ENCODE results near the gene SFXN3. TPM values are rescaled to one million over a fixed set of nuclear protein-coding genes. Genes with fewer than 3 reads are reported as not detected.

SFXN3 gene
- total and polyA plus RNA-seq, 2 of the 13 experiments (the other 11 are each of a cell fraction or from before 2014, with no cell fraction given), result 16.8 to 71.5 TPM

DNA sequence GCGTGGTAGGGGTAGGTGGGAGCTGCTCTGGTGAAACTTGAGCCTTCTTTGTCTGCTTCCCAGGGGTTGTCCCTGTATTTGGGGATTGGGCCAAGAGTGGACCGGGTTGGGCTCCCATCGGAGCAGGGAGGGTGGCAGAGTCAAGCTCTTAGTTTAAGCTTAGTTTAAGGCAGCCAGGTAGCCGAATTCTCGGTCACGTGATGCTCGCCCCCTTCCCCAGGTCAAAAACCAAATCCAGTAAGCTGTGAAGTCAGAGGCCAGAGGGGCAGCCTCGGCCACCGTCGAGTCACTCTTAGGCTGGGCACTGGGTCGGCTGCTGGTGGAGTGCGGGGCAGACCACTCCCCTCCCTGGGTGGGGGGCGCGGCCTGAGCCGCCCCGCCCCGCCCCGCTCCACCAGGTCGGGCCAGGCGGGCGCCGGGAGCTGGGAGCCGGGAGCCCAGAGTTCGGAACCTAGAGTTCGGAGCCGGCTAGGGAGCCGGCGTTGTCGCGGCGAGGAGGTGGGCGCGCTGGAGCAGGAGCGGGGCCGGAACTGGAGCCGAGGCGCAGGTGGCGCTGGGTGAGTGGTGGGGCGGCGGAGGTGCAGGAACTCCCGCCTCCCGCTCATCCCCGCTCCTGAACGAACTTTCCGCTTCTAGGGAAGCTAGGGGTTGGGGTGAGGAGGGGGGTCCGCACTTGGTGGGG is 34.2 kb upstream of the SFXN3 start (continued):
- TF ChIP-seq, protein P1, sequence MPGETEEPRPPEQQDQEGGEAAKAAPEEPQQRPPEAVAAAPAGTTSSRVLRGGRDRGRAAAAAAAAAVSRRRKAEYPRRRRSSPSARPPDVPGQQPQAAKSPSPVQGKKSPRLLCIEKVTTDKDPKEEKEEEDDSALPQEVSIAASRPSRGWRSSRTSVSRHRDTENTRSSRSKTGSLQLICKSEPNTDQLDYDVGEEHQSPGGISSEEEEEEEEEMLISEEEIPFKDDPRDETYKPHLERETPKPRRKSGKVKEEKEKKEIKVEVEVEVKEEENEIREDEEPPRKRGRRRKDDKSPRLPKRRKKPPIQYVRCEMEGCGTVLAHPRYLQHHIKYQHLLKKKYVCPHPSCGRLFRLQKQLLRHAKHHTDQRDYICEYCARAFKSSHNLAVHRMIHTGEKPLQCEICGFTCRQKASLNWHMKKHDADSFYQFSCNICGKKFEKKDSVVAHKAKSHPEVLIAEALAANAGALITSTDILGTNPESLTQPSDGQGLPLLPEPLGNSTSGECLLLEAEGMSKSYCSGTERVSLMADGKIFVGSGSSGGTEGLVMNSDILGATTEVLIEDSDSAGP (CRISPR knock-in tag; IDR thresholded peaks at IDR 0.05; ENCODE audit: borderline replicate concordance), result peak; percentile 48; the same call in 1 of the 2 replicates
- TF ChIP-seq HNRNPH1 (optimal IDR thresholded peaks at IDR 0.05; ENCODE audit: low read depth, low read length), result no peak
- TF ChIP-seq, protein P2, sequence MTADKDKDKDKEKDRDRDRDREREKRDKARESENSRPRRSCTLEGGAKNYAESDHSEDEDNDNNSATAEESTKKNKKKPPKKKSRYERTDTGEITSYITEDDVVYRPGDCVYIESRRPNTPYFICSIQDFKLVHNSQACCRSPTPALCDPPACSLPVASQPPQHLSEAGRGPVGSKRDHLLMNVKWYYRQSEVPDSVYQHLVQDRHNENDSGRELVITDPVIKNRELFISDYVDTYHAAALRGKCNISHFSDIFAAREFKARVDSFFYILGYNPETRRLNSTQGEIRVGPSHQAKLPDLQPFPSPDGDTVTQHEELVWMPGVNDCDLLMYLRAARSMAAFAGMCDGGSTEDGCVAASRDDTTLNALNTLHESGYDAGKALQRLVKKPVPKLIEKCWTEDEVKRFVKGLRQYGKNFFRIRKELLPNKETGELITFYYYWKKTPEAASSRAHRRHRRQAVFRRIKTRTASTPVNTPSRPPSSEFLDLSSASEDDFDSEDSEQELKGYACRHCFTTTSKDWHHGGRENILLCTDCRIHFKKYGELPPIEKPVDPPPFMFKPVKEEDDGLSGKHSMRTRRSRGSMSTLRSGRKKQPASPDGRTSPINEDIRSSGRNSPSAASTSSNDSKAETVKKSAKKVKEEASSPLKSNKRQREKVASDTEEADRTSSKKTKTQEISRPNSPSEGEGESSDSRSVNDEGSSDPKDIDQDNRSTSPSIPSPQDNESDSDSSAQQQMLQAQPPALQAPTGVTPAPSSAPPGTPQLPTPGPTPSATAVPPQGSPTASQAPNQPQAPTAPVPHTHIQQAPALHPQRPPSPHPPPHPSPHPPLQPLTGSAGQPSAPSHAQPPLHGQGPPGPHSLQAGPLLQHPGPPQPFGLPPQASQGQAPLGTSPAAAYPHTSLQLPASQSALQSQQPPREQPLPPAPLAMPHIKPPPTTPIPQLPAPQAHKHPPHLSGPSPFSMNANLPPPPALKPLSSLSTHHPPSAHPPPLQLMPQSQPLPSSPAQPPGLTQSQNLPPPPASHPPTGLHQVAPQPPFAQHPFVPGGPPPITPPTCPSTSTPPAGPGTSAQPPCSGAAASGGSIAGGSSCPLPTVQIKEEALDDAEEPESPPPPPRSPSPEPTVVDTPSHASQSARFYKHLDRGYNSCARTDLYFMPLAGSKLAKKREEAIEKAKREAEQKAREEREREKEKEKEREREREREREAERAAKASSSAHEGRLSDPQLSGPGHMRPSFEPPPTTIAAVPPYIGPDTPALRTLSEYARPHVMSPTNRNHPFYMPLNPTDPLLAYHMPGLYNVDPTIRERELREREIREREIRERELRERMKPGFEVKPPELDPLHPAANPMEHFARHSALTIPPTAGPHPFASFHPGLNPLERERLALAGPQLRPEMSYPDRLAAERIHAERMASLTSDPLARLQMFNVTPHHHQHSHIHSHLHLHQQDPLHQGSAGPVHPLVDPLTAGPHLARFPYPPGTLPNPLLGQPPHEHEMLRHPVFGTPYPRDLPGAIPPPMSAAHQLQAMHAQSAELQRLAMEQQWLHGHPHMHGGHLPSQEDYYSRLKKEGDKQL (CRISPR knock-in tag; IDR thresholded peaks at IDR 0.05; ENCODE audit: low read depth), result no peak
- TF ChIP-seq, protein P3, sequence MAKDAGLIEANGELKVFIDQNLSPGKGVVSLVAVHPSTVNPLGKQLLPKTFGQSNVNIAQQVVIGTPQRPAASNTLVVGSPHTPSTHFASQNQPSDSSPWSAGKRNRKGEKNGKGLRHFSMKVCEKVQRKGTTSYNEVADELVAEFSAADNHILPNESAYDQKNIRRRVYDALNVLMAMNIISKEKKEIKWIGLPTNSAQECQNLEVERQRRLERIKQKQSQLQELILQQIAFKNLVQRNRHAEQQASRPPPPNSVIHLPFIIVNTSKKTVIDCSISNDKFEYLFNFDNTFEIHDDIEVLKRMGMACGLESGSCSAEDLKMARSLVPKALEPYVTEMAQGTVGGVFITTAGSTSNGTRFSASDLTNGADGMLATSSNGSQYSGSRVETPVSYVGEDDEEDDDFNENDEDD (CRISPR knock-in tag; IDR thresholded peaks at IDR 0.05; ENCODE audit: borderline replicate concordance), result peak; percentile 42; the same call in 1 of the 2 replicates
- TF ChIP-seq ARNT (IDR thresholded peaks at IDR 0.05), result no peak
- TF ChIP-seq ZNF382 (CRISPR knock-in tag; IDR thresholded peaks at IDR 0.05; ENCODE audit: borderline replicate concordance), result no peak
- 0 out of 2 replicates have a peak, but pooled peaks have one; percentile 49 for TF ChIP-seq ZNF160 (CRISPR knock-in tag; IDR thresholded peaks at IDR 0.05)
- TF ChIP-seq PITX1 (CRISPR knock-in tag; IDR thresholded peaks at IDR 0.05), result no peak
- TF ChIP-seq, protein P4, sequence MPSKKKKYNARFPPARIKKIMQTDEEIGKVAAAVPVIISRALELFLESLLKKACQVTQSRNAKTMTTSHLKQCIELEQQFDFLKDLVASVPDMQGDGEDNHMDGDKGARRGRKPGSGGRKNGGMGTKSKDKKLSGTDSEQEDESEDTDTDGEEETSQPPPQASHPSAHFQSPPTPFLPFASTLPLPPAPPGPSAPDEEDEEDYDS (CRISPR knock-in tag; IDR thresholded peaks at IDR 0.05), result no peak
- no peak for TF ChIP-seq SOX13 (IDR thresholded peaks at IDR 0.05)
- TF ChIP-seq SOX13 (CRISPR knock-in tag; conservative IDR thresholded peaks at IDR 0.05 in 1 of 2, IDR thresholded peaks at IDR 0.05 in 1 of 2), result no peak
- no peak for TF ChIP-seq THAP11 (CRISPR knock-in tag; IDR thresholded peaks at IDR 0.05)
- no peak for TF ChIP-seq TBP (CRISPR knock-in tag; IDR thresholded peaks at IDR 0.05)
- TF ChIP-seq, protein P5, sequence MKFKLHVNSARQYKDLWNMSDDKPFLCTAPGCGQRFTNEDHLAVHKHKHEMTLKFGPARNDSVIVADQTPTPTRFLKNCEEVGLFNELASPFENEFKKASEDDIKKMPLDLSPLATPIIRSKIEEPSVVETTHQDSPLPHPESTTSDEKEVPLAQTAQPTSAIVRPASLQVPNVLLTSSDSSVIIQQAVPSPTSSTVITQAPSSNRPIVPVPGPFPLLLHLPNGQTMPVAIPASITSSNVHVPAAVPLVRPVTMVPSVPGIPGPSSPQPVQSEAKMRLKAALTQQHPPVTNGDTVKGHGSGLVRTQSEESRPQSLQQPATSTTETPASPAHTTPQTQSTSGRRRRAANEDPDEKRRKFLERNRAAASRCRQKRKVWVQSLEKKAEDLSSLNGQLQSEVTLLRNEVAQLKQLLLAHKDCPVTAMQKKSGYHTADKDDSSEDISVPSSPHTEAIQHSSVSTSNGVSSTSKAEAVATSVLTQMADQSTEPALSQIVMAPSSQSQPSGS (CRISPR knock-in tag; IDR thresholded peaks at IDR 0.05), result no peak
- TF ChIP-seq, protein P6, sequence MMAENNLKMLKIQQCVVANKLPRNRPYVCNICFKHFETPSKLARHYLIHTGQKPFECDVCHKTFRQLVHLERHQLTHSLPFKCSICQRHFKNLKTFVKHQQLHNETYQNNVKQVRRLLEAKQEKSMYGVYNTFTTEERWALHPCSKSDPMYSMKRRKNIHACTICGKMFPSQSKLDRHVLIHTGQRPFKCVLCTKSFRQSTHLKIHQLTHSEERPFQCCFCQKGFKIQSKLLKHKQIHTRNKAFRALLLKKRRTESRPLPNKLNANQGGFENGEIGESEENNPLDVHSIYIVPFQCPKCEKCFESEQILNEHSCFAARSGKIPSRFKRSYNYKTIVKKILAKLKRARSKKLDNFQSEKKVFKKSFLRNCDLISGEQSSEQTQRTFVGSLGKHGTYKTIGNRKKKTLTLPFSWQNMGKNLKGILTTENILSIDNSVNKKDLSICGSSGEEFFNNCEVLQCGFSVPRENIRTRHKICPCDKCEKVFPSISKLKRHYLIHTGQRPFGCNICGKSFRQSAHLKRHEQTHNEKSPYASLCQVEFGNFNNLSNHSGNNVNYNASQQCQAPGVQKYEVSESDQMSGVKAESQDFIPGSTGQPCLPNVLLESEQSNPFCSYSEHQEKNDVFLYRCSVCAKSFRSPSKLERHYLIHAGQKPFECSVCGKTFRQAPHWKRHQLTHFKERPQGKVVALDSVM (CRISPR knock-in tag; IDR thresholded peaks at IDR 0.05), result no peak
- TF ChIP-seq ISL2 (CRISPR knock-in tag; IDR thresholded peaks at IDR 0.05), result no peak
- no peak for TF ChIP-seq KDM5A (IDR thresholded peaks at IDR 0.05; ENCODE audit: borderline replicate concordance, low read length)
